ENCODE data around the gene HSPA9.

GRCh38 chr5:138594305-138595058, 19.3 kb upstream of the HSPA9 start:
- TF ChIP-seq CTCF (IDR thresholded peaks at IDR 0.05; ENCODE audit: insufficient read depth, low read length) (no peak), POLR2AphosphoS5 (IDR thresholded peaks at IDR 0.05; ENCODE audit: low read depth) (no peak), GABPA (IDR thresholded peaks at IDR 0.05; ENCODE audit: low read depth) (no peak), REST (IDR thresholded peaks at IDR 0.05; ENCODE audit: insufficient replicate concordance, low read depth) (no peak)

Data from HL-60 (cell line).